ENCODE results near the gene UCK2. TPM values are rescaled to one million over a fixed set of nuclear protein-coding genes. Genes with fewer than 3 reads are reported as not detected.

The UCK2 gene
- 68.0 and 125 TPM in 2 replicates for total RNA-seq

DNA sequence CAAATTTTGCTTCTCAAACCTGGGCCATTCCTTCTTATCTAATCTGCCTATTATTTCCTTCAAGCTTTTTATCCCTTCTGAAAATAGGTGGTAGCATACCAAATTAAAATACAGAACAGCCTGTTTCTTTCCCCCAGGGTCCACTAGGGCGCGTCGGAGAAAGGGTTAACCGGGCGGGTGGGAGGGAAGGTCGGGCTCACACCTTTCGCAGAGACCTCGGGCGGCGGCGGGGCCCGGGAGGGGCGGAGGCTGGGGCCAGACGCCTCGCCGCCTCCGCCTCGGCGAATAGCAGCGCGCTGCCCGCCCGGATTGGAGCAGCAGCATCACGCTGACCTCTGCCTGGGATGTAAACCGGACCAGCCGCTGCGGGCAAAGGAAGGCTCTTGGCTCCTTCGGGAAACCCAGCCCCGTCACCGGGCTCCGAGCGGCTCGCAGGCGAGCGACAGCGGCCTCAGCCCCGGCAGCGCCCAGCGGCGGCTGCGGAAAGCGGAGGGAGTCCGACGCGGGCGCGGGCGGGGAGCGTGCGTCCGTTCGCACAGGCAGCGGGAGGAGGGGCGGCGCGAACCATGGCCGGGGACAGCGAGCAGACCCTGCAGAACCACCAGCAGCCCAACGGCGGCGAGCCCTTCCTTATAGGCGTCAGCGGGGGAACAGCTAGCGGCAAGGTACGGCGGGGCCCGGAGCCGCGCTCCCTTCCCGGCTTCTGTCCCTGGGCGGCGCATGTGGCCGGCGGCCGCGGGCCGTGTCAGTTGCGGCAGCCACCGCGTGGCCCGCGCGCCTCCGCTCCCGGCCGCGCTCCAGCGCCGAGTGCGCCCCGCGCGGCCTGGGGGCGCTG lies at the start of gene UCK2:
Gene UCK2 (plus strand): TSS at position 347 of the 835 bp plus-strand sequence. CDS start 220 bp downstream, at position 567.

Other genes starting within 250 kb of the UCK2 start
- gene MGST3, start 196.4 kb upstream of the UCK2 start, total RNA-seq = 132 and 213 TPM in 2 replicates
- 177 and 193 TPM in 2 replicates for gene ALDH9A1, start 129.1 kb upstream of the UCK2 start, total RNA-seq
- gene TMCO1, start 58.7 kb upstream of the UCK2 start, total RNA-seq = 87.7 and 104 TPM in 2 replicates

All from uterine smooth muscle cell (primary cell).